ENCODE data around the gene PAPPA. TPM values are rescaled to one million over a fixed set of nuclear protein-coding genes. Genes with fewer than 3 reads are reported as not detected.

Gene PAPPA
- total RNA-seq, 1 experiment from 2014 or later: 0.17 TPM

DNA sequence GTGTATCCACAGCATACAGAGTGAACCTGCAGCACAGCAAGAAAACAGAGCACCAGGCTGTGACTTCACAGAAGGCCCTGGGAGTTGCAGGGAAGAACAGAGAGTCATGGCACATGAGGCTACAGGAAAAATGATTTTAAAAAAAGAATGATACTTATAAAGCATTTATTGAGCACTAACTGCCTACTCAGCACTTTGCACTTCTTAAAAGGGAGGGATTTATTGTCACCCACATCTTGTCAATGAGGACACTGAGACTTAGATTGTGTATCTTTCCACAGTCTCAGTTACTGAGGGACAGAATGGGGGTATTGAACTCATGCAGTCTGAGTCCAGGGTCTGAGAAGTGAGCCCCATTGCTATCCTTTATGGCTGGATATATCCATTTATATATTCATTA is 288.9 kb downstream of the PAPPA start:
- no peak overlapping the region for H2BK120ac ChIP-seq (ENCODE audit: low read depth, low read length, poor library complexity, severe bottlenecking)
- Mint-ChIP-seq H3K4me1 (no peaks in the 10 kb centered on the region), H3K27ac (no peak overlapping the region)

More for the DNA sequence above, 288.9 kb downstream of the PAPPA start:
- no peaks in the 10 kb centered on the region for H3K23me2 ChIP-seq (ENCODE audit: insufficient read length, low read depth, low read length, poor library complexity, severe bottlenecking)
- TF ChIP-seq, protein P1, sequence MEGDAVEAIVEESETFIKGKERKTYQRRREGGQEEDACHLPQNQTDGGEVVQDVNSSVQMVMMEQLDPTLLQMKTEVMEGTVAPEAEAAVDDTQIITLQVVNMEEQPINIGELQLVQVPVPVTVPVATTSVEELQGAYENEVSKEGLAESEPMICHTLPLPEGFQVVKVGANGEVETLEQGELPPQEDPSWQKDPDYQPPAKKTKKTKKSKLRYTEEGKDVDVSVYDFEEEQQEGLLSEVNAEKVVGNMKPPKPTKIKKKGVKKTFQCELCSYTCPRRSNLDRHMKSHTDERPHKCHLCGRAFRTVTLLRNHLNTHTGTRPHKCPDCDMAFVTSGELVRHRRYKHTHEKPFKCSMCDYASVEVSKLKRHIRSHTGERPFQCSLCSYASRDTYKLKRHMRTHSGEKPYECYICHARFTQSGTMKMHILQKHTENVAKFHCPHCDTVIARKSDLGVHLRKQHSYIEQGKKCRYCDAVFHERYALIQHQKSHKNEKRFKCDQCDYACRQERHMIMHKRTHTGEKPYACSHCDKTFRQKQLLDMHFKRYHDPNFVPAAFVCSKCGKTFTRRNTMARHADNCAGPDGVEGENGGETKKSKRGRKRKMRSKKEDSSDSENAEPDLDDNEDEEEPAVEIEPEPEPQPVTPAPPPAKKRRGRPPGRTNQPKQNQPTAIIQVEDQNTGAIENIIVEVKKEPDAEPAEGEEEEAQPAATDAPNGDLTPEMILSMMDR (conservative IDR thresholded peaks at IDR 0.05): no peak
- Mint-ChIP-seq H3K36me3 (ENCODE audit: insufficient read depth in 1 of 3, low read depth in 3 of 3) (peaks cover 3 to 11% (median 6%) of the 10 kb centered on the region in 3 experiments; a peak in 5 of 7 replicates), H3K27me3 (ENCODE audit: low read depth) (no peaks in the 10 kb centered on the region), H3K4me3 (no peak overlapping the region), H3K9me3 (no peaks in the 10 kb centered on the region; a peak in 1 of 5 replicates)
- no peak overlapping the region for H4K91ac ChIP-seq (ENCODE audit: insufficient read length, low read depth, low read length)
- H4K5ac ChIP-seq (ENCODE audit: insufficient read length, low read depth, low read length): no peak overlapping the region
- no peaks in the 10 kb centered on the region for H3K4me1 ChIP-seq (ENCODE audit: insufficient read depth, low read length)
- H3T11ph ChIP-seq (ENCODE audit: low read length): no peak overlapping the region
- H2BK15ac ChIP-seq (ENCODE audit: low read depth, low read length): no peak overlapping the region
- H3K4me2 ChIP-seq (ENCODE audit: insufficient read depth, insufficient read length, low read length): no peak overlapping the region
- no peak overlapping the region for H3K4ac ChIP-seq (ENCODE audit: low read depth, low read length)
- no peak overlapping the region for H2AK5ac ChIP-seq (ENCODE audit: insufficient read length, low read length)
- H3K79me1 ChIP-seq (ENCODE audit: insufficient read depth, low read depth, low read length, poor library complexity, severe bottlenecking): no peaks in the 10 kb centered on the region
- H3K56ac ChIP-seq (ENCODE audit: insufficient read length, low read depth, low read length): no peak overlapping the region
- H3K9me3 ChIP-seq (ENCODE audit: control insufficient read depth, low read depth, low read length): no peaks in the 10 kb centered on the region
- H3K23ac ChIP-seq (ENCODE audit: insufficient read length, low read depth, low read length): no peak overlapping the region
- no peaks in the 10 kb centered on the region for H4K20me1 ChIP-seq (ENCODE audit: control insufficient read depth, insufficient read depth, insufficient read length)
- DNase-seq: no peak
- no peak overlapping the region for H2BK20ac ChIP-seq (ENCODE audit: low read depth, low read length, poor library complexity, severe bottlenecking)
- no peak overlapping the region for H3K27ac ChIP-seq (ENCODE audit: insufficient read length, low read depth, low read length)
- H3K9ac ChIP-seq (ENCODE audit: extremely low read depth, insufficient read length, low read length): no peak overlapping the region
- no peak overlapping the region for H3K14ac ChIP-seq (ENCODE audit: insufficient read depth, low read length)
- no peaks in the 10 kb centered on the region for H3K79me2 ChIP-seq (ENCODE audit: insufficient read depth, low read length)
- no peak overlapping the region for H2BK12ac ChIP-seq (ENCODE audit: insufficient read length, low read depth, low read length)
- no peak overlapping the region for H2BK5ac ChIP-seq (ENCODE audit: insufficient read length, low read length)
- no peak overlapping the region for H3K18ac ChIP-seq (ENCODE audit: insufficient read length, low read depth, low read length)
- H4K8ac ChIP-seq (replicated peaks; ENCODE audit: insufficient read length, low read depth, low read length): no peak overlapping the region
- H3K27me3 ChIP-seq (ENCODE audit: insufficient read depth, low read length): no peaks in the 10 kb centered on the region
- no peak overlapping the region for H2AFZ ChIP-seq (ENCODE audit: low read length)

Data from H9 (cell line).